ENCODE measurements around the gene ZNF879.

DNA sequence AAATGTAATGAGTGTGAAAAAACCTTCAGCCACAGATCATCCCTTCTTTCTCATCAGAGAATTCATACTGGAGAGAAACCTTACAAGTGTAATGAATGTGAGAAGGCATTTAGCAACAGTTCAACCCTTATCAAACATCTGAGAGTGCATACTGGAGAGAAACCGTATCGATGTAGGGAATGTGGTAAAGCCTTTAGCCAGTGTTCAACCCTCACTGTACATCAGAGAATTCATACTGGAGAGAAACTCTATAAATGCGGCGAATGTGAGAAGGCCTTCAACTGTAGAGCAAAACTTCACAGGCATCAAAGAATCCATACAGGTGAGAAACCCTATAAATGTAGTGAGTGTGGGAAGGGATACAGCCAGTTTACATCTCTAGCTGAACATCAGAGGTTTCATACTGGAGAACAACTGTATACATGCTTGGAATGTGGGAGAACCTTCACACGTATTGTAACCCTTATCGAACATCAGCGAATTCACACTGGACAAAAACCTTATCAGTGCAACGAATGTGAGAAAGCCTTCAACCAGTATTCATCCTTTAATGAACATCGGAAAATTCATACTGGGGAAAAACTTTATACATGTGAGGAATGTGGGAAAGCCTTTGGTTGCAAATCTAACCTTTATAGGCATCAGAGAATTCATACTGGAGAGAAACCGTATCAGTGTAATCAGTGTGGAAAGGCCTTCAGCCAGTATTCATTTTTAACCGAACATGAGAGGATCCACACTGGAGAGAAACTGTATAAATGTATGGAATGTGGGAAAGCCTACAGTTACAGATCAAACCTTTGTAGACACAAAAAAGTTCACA is 55.8 kb downstream of the ZNF879 start:
- TF ChIP-seq EZH2 (IDR thresholded peaks at IDR 0.05; ENCODE audit: low read length): no peak
- TF ChIP-seq, protein P1, sequence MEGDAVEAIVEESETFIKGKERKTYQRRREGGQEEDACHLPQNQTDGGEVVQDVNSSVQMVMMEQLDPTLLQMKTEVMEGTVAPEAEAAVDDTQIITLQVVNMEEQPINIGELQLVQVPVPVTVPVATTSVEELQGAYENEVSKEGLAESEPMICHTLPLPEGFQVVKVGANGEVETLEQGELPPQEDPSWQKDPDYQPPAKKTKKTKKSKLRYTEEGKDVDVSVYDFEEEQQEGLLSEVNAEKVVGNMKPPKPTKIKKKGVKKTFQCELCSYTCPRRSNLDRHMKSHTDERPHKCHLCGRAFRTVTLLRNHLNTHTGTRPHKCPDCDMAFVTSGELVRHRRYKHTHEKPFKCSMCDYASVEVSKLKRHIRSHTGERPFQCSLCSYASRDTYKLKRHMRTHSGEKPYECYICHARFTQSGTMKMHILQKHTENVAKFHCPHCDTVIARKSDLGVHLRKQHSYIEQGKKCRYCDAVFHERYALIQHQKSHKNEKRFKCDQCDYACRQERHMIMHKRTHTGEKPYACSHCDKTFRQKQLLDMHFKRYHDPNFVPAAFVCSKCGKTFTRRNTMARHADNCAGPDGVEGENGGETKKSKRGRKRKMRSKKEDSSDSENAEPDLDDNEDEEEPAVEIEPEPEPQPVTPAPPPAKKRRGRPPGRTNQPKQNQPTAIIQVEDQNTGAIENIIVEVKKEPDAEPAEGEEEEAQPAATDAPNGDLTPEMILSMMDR (optimal IDR thresholded peaks at IDR 0.05 in 1 of 3, IDR thresholded peaks at IDR 0.05 in 1 of 3, conservative IDR thresholded peaks at IDR 0.05 in 1 of 3; ENCODE audit: extremely low read depth in 1 of 3, insufficient read depth in 2 of 3, low read length in 3 of 3): no peak
